Measurements from ENCODE around the gene VGLL2.

The VGLL2 gene

GRCh38 chr6:117275711-117276110 lies 10.4 kb downstream of the VGLL2 start:
- Mint-ChIP-seq H3K4me1 (peaks cover 37% of the 10 kb centered on the region), H3K27ac (no peak overlapping the region), H3K36me3 (ENCODE audit: low read depth) (no peaks in the 10 kb centered on the region), H3K4me3 (no peak overlapping the region), H3K9me3 (no peaks in the 10 kb centered on the region), H3K27me3 (ENCODE audit: low read depth) (peaks cover 65% of the 10 kb centered on the region)
- no peak for TF ChIP-seq CTCF (IDR thresholded peaks at IDR 0.05; ENCODE audit: unreplicated experiment in 3 of 3)

- peak overlapping the region in 1 of 3 experiments; percentile 25 for H3K27ac Mint-ChIP-seq
- peaks cover 37% of the 10 kb centered on the region for H3K4me1 Mint-ChIP-seq
These were observed 11.5 kb downstream of the VGLL2 start for GRCh38 chr6:117276778-117277316.

GRCh38 chr6:117280922-117281321 lies 15.6 kb downstream of the VGLL2 start:
- peaks cover 9% of the 10 kb centered on the region for H3K4me1 Mint-ChIP-seq

More at GRCh38 chr6:117276778-117277316, 11.5 kb downstream of the VGLL2 start:
- Mint-ChIP-seq H3K9me3 (no peaks in the 10 kb centered on the region), H3K36me3 (ENCODE audit: low read depth) (no peaks in the 10 kb centered on the region), H3K27me3 (ENCODE audit: low read depth) (peaks cover 62% of the 10 kb centered on the region), H3K4me3 (peak overlapping the region in 1 of 3 experiments; percentile 32)
- TF ChIP-seq CTCF (IDR thresholded peaks at IDR 0.05; ENCODE audit: unreplicated experiment in 3 of 3) = no peak

GRCh38 chr6:117288083-117288715 lies 22.8 kb downstream of the VGLL2 start:
- H3K27ac Mint-ChIP-seq = peak overlapping the region in 1 of 3 experiments; percentile 3
- peaks cover 3% of the 10 kb centered on the region for H3K27me3 Mint-ChIP-seq (ENCODE audit: low read depth)
- TF ChIP-seq CTCF (IDR thresholded peaks at IDR 0.05; ENCODE audit: unreplicated experiment in 3 of 3) = no peak
- no peak overlapping the region for H3K4me3 Mint-ChIP-seq
- no peaks in the 10 kb centered on the region for H3K9me3 Mint-ChIP-seq
- no peaks in the 10 kb centered on the region for H3K36me3 Mint-ChIP-seq (ENCODE audit: low read depth)
- H3K4me1 Mint-ChIP-seq = peaks cover 14% of the 10 kb centered on the region

More at GRCh38 chr6:117280922-117281321, 15.6 kb downstream of the VGLL2 start:
- Mint-ChIP-seq H3K27me3 (ENCODE audit: low read depth) (peaks cover 32% of the 10 kb centered on the region), H3K9me3 (no peaks in the 10 kb centered on the region), H3K27ac (no peak overlapping the region), H3K36me3 (ENCODE audit: low read depth) (no peaks in the 10 kb centered on the region), H3K4me3 (no peak overlapping the region)
- no peak for TF ChIP-seq CTCF (IDR thresholded peaks at IDR 0.05; ENCODE audit: unreplicated experiment in 3 of 3)

- H3K27ac Mint-ChIP-seq = no peak overlapping the region
- TF ChIP-seq CTCF (IDR thresholded peaks at IDR 0.05; ENCODE audit: unreplicated experiment in 3 of 3) = no peak
- no peaks in the 10 kb centered on the region for H3K9me3 Mint-ChIP-seq
- no peaks in the 10 kb centered on the region for H3K36me3 Mint-ChIP-seq (ENCODE audit: low read depth)
- H3K4me3 Mint-ChIP-seq = no peak overlapping the region
- peaks cover 3% of the 10 kb centered on the region for H3K27me3 Mint-ChIP-seq (ENCODE audit: low read depth)
- peaks cover 14% of the 10 kb centered on the region for H3K4me1 Mint-ChIP-seq
These were observed 25.0 kb downstream of the VGLL2 start for GRCh38 chr6:117290173-117290846.

Measured in nephron (organoid).